Right lobe of liver (tissue), 4 donors: ENCODE results near the gene MAGEA2B.
"Not testable (repeated sequence)": the region's sequence is repeated elsewhere in the genome, so short reads cannot be mapped to it uniquely, and the experiment has no call there.

ENCODE experiments used
- POLR2A ChIP-seq: fragments of 450-650 bp; IDR thresholded peaks from one replicate; pipeline ENCODE4 v1.6.1; 2017; ENCODE audit warnings: antibody characterized with exemption, mild to moderate bottlenecking
- TF ChIP-seq, protein P1 (sequence below), 4 donors: fragments of 200-600 bp in 3 of 4; fragments of 450-650 bp in 1 of 4; IDR thresholded peaks; one replicate each; pipeline versions ENCODE4 v1.5.1 to v1.8.0; 2016 to 2022; ENCODE audit warnings: antibody characterized with exemption in 4 of 4, mild to moderate bottlenecking in 2 of 4
- donor health status: DM: no; HTN: no; CAD: no.
- donor health status: DM: no; HTN: no; CAD: no.
- donor health status: DM: no; HTN: yes; CAD: no.

DNA sequence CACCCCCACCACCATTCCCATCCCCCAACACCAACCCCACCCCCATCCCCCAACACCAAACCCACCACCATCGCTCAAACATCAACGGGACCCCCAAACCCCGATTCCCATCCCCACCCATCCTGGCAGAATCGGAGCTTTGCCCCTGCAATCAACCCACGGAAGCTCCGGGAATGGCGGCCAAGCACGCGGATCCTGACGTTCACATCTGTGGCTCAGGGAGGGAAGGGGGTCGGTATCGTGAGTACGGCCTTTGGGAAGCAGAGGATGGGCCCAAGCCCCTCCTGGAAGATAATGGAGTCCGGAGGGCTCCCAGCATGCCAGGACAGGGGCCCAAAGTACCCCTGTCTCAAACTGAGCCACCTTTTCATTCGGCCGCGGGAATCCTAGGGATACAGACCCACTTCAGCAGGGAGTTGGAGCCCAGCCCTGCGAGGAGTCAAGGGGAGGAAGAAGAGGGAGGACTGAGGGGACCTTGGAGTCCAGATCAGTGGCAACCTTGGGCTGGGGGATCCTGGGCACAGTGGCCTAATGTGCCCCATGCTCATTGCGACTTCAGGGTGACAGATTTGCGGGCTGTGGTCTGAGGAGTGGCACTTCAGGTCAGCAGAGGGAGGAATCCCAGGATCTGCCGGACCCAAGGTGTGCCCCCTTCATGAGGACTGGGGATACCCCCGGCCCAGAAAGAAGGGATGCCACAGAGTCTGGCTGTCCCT lies 19.9 kb downstream of the MAGEA2B start:
- TF ChIP-seq, protein P1, sequence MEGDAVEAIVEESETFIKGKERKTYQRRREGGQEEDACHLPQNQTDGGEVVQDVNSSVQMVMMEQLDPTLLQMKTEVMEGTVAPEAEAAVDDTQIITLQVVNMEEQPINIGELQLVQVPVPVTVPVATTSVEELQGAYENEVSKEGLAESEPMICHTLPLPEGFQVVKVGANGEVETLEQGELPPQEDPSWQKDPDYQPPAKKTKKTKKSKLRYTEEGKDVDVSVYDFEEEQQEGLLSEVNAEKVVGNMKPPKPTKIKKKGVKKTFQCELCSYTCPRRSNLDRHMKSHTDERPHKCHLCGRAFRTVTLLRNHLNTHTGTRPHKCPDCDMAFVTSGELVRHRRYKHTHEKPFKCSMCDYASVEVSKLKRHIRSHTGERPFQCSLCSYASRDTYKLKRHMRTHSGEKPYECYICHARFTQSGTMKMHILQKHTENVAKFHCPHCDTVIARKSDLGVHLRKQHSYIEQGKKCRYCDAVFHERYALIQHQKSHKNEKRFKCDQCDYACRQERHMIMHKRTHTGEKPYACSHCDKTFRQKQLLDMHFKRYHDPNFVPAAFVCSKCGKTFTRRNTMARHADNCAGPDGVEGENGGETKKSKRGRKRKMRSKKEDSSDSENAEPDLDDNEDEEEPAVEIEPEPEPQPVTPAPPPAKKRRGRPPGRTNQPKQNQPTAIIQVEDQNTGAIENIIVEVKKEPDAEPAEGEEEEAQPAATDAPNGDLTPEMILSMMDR (IDR thresholded peaks at IDR 0.05) = not testable (repeated sequence)
- TF ChIP-seq POLR2A = not testable (repeated sequence)
